Measurements from ENCODE around the gene RBMS1. TPM values are rescaled to one million over a fixed set of nuclear protein-coding genes. Genes with fewer than 3 reads are reported as not detected.

RBMS1 gene
- total and polyA plus RNA-seq, 2 of the 13 experiments (the other 11 are each of a cell fraction or from before 2014, with no cell fraction given) = 55.5 to 110 TPM

DNA sequence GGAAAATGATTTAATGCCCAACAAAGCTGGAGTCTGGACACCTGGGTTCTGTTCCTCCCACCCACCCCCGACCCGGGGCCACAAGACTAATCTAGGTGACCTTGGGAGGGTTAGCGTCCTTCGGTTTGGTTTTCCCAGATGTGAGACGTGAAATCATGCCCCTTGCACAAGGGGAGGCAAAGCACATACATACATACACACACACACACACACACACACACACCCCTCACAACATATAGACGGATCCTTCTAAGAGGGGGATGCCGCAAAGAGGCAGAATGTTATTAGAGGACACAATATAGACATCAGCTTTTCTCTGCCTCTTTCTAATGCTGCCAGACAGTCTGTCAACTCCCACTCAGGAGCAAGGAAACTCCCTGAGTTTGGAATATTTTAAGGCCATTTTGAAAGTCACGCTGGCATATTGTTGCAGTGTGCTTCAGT is 616 bp upstream of the RBMS1 start (continued):
- TF ChIP-seq HES4 (CRISPR knock-in tag; IDR thresholded peaks at IDR 0.05; ENCODE audit: borderline replicate concordance) = no peak
- no peak for TF ChIP-seq ZSCAN22 (CRISPR knock-in tag; IDR thresholded peaks at IDR 0.05)
- TF ChIP-seq ZNF567 (CRISPR knock-in tag; IDR thresholded peaks at IDR 0.05; ENCODE audit: borderline replicate concordance) = 0 out of 2 replicates have a peak, but pooled peaks have one; percentile 16
- TF ChIP-seq GLI4 (CRISPR knock-in tag; IDR thresholded peaks at IDR 0.05; ENCODE audit: borderline replicate concordance) = 0 out of 2 replicates have a peak, but pooled peaks have one; percentile 48
- no peak for TF ChIP-seq ZFX (CRISPR knock-in tag; IDR thresholded peaks at IDR 0.05; ENCODE audit: low read depth)
- TF ChIP-seq CENPT (CRISPR knock-in tag; IDR thresholded peaks at IDR 0.05; ENCODE audit: low read depth) = no peak
- no peak for TF ChIP-seq JUNB (CRISPR knock-in tag; IDR thresholded peaks at IDR 0.05; ENCODE audit: borderline replicate concordance)
- no peak for TF ChIP-seq MTA3 (CRISPR knock-in tag; IDR thresholded peaks at IDR 0.05)
- no peak for TF ChIP-seq RBM22 (optimal IDR thresholded peaks at IDR 0.05; ENCODE audit: low read length)
- no peak for TF ChIP-seq THYN1 (CRISPR knock-in tag; IDR thresholded peaks at IDR 0.05; ENCODE audit: borderline replicate concordance, low read depth)
- no peak for TF ChIP-seq ZSCAN30 (CRISPR knock-in tag; IDR thresholded peaks at IDR 0.05)
- no peak for TF ChIP-seq ARNTL (CRISPR knock-in tag; IDR thresholded peaks at IDR 0.05)
- TF ChIP-seq AHR (CRISPR knock-in tag; IDR thresholded peaks at IDR 0.05) = 0 out of 2 replicates have a peak, but pooled peaks have one; percentile 6
- 0 out of 2 replicates have a peak, but pooled peaks have one; percentile 5 for TF ChIP-seq RARA (CRISPR knock-in tag; IDR thresholded peaks at IDR 0.05)
- TF ChIP-seq, protein P1, sequence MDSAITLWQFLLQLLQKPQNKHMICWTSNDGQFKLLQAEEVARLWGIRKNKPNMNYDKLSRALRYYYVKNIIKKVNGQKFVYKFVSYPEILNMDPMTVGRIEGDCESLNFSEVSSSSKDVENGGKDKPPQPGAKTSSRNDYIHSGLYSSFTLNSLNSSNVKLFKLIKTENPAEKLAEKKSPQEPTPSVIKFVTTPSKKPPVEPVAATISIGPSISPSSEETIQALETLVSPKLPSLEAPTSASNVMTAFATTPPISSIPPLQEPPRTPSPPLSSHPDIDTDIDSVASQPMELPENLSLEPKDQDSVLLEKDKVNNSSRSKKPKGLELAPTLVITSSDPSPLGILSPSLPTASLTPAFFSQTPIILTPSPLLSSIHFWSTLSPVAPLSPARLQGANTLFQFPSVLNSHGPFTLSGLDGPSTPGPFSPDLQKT (CRISPR knock-in tag; IDR thresholded peaks at IDR 0.05; ENCODE audit: borderline replicate concordance) = no peak
- TF ChIP-seq, protein P2, sequence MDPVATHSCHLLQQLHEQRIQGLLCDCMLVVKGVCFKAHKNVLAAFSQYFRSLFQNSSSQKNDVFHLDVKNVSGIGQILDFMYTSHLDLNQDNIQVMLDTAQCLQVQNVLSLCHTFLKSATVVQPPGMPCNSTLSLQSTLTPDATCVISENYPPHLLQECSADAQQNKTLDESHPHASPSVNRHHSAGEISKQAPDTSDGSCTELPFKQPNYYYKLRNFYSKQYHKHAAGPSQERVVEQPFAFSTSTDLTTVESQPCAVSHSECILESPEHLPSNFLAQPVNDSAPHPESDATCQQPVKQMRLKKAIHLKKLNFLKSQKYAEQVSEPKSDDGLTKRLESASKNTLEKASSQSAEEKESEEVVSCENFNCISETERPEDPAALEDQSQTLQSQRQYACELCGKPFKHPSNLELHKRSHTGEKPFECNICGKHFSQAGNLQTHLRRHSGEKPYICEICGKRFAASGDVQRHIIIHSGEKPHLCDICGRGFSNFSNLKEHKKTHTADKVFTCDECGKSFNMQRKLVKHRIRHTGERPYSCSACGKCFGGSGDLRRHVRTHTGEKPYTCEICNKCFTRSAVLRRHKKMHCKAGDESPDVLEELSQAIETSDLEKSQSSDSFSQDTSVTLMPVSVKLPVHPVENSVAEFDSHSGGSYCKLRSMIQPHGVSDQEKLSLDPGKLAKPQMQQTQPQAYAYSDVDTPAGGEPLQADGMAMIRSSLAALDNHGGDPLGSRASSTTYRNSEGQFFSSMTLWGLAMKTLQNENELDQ (CRISPR knock-in tag; IDR thresholded peaks at IDR 0.05; ENCODE audit: borderline replicate concordance) = no peak
- TF ChIP-seq, protein P3, sequence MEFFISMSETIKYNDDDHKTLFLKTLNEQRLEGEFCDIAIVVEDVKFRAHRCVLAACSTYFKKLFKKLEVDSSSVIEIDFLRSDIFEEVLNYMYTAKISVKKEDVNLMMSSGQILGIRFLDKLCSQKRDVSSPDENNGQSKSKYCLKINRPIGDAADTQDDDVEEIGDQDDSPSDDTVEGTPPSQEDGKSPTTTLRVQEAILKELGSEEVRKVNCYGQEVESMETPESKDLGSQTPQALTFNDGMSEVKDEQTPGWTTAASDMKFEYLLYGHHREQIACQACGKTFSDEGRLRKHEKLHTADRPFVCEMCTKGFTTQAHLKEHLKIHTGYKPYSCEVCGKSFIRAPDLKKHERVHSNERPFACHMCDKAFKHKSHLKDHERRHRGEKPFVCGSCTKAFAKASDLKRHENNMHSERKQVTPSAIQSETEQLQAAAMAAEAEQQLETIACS (CRISPR knock-in tag; IDR thresholded peaks at IDR 0.05) = no peak
- TF ChIP-seq NRL (CRISPR knock-in tag; IDR thresholded peaks at IDR 0.05; ENCODE audit: borderline replicate concordance) = no peak
- TF ChIP-seq NONO (IDR thresholded peaks at IDR 0.05) = no peak
- TF ChIP-seq NONO (CRISPR knock-in tag; conservative IDR thresholded peaks at IDR 0.05) = no peak
- TF ChIP-seq KDM1A (CRISPR knock-in tag; IDR thresholded peaks at IDR 0.05) = no peak
- no peak for TF ChIP-seq NR2F6 (IDR thresholded peaks at IDR 0.05)
- 0 out of 2 replicates have a peak, but pooled peaks have one; percentile 3 for TF ChIP-seq NR2F6 (CRISPR knock-in tag; IDR thresholded peaks at IDR 0.05)
- no peak for TF ChIP-seq ZNF30 (CRISPR knock-in tag; IDR thresholded peaks at IDR 0.05)
- TF ChIP-seq IKZF4 (CRISPR knock-in tag; IDR thresholded peaks at IDR 0.05; ENCODE audit: borderline replicate concordance, low read depth, not compliant biosample characterization) = no peak
- TF ChIP-seq RFX3 (CRISPR knock-in tag; IDR thresholded peaks at IDR 0.05) = no peak
- no peak for TF ChIP-seq ZBTB38 (CRISPR knock-in tag; IDR thresholded peaks at IDR 0.05)
- no peak for TF ChIP-seq TBX3 (IDR thresholded peaks at IDR 0.05; ENCODE audit: borderline replicate concordance)
- no peak for TF ChIP-seq ZNF850 (CRISPR knock-in tag; conservative IDR thresholded peaks at IDR 0.05)

Data from HepG2 (cell line).